HG03575 (cell line): ENCODE results near the gene AQP6.
"Not testable (repeated sequence)": the region's sequence is repeated elsewhere in the genome, so short reads cannot be mapped to it uniquely, and the experiment has no call there.

Source experiments
- ATAC-seq: cut with Tn5 transposase; IDR thresholded peaks from one replicate; pipeline ENCODE4 v1.9.1; 2021; ENCODE audit not compliant: unreplicated experiment, insufficient number of reproducible peaks, low FRiP score; ENCODE audit errors: extremely low read depth

The AQP6 gene

GRCh38 chr12:49983892-49984291, 11.1 kb downstream of the AQP6 start:
- ATAC-seq: no peak

- no peak for ATAC-seq
These were observed 12.0 kb downstream of the AQP6 start for GRCh38 chr12:49984476-49985359.

GRCh38 chr12:49985981-49986380, 13.2 kb downstream of the AQP6 start:
- no peak for ATAC-seq

DNA sequence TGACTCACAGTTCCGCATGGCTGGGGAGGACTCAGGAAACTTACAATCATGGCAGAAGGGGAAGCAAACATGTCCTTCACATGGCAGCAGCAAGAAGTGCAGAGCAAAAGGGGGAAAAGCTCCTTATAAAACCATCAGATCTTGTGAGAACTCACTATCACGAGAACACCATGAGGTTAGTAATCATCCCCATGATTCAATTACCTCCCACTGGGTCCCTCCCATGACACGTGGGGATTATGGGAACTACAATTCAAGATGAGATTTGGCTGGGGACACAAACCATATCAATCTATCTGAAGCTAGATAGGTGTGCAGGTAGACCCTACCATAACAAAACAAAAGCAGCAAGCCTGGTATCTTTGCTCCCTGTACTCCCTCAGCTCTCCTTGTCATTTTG, 13.7 kb downstream of the AQP6 start:
- ATAC-seq: not testable (repeated sequence)

DNA sequence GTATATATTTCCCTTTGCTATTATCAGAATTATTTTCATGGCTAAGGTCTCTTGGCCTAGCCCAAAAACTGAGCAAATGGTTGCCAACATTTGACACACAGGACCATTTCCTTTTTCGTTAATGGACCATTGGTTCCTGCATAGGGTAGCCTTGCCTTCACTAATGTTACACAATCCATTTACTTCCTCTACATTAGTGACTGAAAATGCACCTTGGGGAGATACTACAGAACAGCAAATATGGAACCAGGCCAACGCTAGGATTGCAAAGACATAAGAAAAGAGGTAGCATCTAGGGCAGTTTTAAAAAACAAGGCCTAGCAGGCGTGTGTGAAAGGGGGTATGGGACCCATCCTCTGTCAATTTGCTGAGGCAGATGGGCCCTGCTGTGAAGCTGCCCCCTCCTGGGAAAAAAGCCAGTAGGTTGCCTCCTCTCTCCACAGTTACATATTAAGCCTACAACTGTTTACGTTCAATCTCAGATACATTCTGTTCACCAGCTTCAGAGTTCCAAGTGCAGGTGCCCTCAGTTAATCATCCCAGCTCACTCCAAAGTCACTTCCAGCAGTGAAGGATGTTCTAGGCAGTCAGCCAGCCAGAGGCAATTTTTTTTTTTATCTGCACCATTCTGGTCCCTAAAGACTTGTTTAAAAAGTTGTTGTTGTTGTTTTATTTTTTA, 15.0 kb downstream of the AQP6 start:
- no peak for ATAC-seq

DNA sequence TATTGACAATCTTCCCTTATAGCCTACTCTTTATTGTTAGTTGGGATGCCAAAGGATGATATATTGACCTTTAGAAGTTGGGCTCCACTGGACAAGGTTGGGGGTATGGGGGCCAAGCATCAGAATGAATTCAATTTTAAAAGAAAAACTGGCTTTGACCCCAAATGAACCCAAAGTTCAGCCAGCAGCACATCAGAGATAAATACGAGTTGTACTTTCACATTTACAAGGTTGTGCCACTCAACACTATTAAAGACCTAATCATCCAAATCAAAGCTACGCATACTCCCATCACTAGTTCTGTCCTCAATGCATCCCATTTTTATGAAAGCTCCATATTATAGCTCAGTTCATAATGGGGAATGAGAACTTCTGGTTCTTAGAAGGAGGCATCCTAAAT, 16.7 kb downstream of the AQP6 start:
- not testable (repeated sequence) for ATAC-seq

GRCh38 chr12:49990273-49990672, 17.5 kb downstream of the AQP6 start:
- ATAC-seq: no peak

DNA sequence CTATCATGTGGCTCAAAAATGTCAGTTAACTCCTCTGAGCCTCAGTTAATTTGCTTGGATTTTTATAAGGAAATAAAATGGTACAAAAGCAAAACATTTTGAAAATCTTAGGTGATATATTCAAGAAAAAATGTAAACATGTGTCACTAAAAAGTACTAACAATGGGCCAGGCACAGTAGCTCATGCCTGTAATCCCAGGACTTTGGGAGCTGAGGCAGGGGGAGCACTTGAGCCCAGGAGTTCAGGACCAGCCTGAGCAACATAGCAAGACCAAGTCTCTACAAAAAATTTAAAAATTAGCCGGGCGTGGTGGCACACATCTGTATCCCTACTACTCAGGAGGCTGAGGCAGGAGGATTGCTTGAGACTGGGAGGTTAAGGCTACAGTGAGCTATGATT, 25.7 kb downstream of the AQP6 start:
- ATAC-seq: no peak

GRCh38 chr12:50003595-50003994, 30.8 kb downstream of the AQP6 start:
- no peak for ATAC-seq

- no peak for ATAC-seq
These were observed 31.9 kb downstream of the AQP6 start for GRCh38 chr12:50004696-50005095.

DNA sequence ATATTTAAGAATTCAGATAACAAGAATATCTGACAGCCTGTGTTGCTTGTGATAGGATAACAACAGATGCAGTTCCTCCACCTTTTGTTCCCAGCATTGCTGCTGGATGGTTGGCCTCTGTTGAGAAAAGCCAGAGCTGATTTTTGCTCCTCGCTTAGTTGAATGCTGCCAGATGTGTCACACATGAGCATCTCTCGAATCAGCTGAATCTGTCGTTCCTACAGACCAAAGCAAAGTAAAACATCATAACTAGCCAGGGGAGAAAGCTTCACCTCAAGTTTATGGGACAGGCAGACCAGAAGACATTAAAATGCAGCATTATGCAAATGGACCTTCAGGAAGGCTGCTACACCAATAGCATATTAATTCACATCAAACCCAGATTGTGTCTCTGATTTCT, 32.4 kb downstream of the AQP6 start:
- no peak for ATAC-seq

GRCh38 chr12:50006280-50006679, 33.5 kb downstream of the AQP6 start:
- ATAC-seq: no peak

DNA sequence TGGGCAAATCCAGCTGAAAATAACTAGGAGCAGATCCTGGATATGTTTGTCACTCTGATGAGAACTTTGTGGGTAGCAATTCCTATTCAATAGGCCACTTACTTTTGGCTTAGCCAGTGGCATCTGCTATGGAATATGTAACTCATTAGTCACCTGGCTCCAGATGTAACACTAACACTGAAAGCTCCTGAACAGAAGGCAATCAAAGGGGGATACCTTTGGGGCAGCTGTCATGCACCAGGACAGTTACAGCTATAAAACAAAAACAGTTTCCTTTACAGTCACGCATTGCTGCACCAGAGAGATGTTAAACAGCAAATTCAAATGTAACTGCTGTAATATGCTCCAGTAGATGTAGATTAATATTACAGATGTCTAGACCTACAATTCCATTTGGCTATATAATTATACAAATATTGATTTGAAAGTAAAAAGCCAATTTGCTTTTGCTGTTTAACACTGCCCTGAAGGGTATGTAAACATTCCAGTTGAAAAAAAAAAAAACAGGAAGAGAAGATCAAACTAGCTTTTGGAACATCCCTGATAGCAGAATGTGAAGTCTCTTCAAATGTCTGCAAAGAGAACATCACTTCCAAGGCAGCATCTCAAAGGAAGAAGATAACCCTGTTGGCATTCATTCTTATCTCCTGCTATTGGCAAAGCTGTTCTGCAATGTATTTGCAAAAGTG, 34.2 kb downstream of the AQP6 start:
- no peak for ATAC-seq

GRCh38 chr12:50013361-50014147, 40.8 kb downstream of the AQP6 start:
- ATAC-seq: no peak

DNA sequence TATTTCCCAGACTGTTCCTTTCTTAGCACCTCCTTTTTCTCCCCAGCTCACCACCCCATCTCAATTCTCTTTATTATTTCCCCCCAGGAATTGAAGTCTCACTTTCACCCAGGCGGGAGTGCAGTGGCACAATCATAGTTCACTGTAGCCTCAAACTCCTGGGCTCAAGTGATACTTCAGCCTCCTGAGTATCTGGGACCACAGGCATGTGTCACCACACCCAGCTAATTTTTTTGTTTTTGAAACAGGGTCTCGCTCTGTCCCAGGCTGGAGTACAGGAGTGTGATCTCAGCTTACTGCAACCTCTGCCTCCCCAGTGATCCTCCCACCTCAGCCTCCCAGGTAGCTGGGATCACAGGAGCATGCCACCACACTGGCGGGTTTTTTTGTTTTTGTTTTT, 41.6 kb downstream of the AQP6 start:
- ATAC-seq: no peak

- ATAC-seq: no peak
These were observed 44.0 kb downstream of the AQP6 start for GRCh38 chr12:50016501-50017475.

GRCh38 chr12:50017641-50018040, 44.9 kb downstream of the AQP6 start:
- no peak for ATAC-seq

GRCh38 chr12:50018154-50018553, 45.4 kb downstream of the AQP6 start:
- no peak for ATAC-seq
